SK-N-SH (cell line): Measurements from ENCODE around the gene AFF3. TPM values are rescaled to one million over a fixed set of nuclear protein-coding genes. Genes with fewer than 3 reads are reported as not detected.

Experiments used
- CTCF ChIA-PET: fragments of 300-600, 350-600 bp; formaldehyde crosslinking; extraction: SDS; loops from one replicate; lab custom pipeline; 2021; lab: Yijun Ruan, JAX
- POLR2A ChIA-PET: fragments of 350-600 bp; sonication (Branson Sonifier 250); formaldehyde crosslinking; extraction: SDS; loops from one replicate; lab custom pipeline; 2020; ENCODE audit warnings: antibody characterized with exemption, inconsistent platforms; lab: Yijun Ruan, JAX
- DNase-seq: peaks from one replicate; pipeline ENCODE4 v3.0.0; 2012
- H2AFZ ChIP-seq: fragments of 200-600 bp; sonication (generic); 2 replicates; pipeline ENCODE4 v1.8.1; 2016; ENCODE audit warnings: antibody characterized with exemption, mild to moderate bottlenecking, low read depth
- H3F3A ChIP-seq: fragments of 200-600 bp; sonication (generic); replicated peaks from 2 replicates; pipeline ENCODE3; 2016; ENCODE audit warnings: antibody characterized with exemption, mild to moderate bottlenecking; ENCODE audit not compliant: insufficient read depth
- H3K27ac ChIP-seq, 2 experiments: fragments of 200-500 bp in 1 of 2; fragments of 200-600 bp in 1 of 2; sonication (Bioruptor generic) in 1 of 2; sonication (generic), shearing (Covaris generic) in 1 of 2; 2 replicates each; pipeline versions ENCODE4 v1.5.1 to v1.6.1; 2014 to 2016; ENCODE audit warnings: low read depth in 2 of 2, inconsistent platforms in 1 of 2, low read length in 1 of 2, mild to moderate bottlenecking in 1 of 2, mixed read lengths in 1 of 2
- H3K27me3 ChIP-seq: fragments of 200-600 bp; sonication (generic), shearing (Covaris generic); 2 replicates; pipeline ENCODE4 v1.6.1; 2016; ENCODE audit warnings: mixed run types; ENCODE audit not compliant: insufficient read depth
- H3K36me3 ChIP-seq, 2 experiments: fragments of 200-500 bp in 1 of 2; fragments of 200-600 bp in 1 of 2; sonication (Bioruptor generic) in 1 of 2; sonication (generic) in 1 of 2; replicated peaks in 1 of 2; 2 replicates each; pipeline versions ENCODE3 to v1.5.1; 2014 to 2016; ENCODE audit warnings: low read length in 1 of 2, mild to moderate bottlenecking in 1 of 2; ENCODE audit not compliant: insufficient read depth in 2 of 2, control insufficient read depth in 1 of 2
- H3K4me1 ChIP-seq, 2 experiments: fragments of 200-500 bp in 1 of 2; fragments of 200-600 bp in 1 of 2; sonication (Bioruptor generic) in 1 of 2; sonication (generic), shearing (Covaris generic) in 1 of 2; 2 replicates each; pipeline versions ENCODE4 v1.5.1 to v1.6.1; 2014 to 2016; ENCODE audit warnings: low read depth in 1 of 2, low read length in 1 of 2, mixed run types in 1 of 2; ENCODE audit not compliant: insufficient read depth in 2 of 2, control insufficient read depth in 1 of 2
- H3K4me2 ChIP-seq: fragments of 200-600 bp; sonication (generic), shearing (Covaris generic); 2 replicates; pipeline ENCODE4 v1.6.1; 2017; ENCODE audit warnings: mixed run types
- H3K4me3 ChIP-seq, 2 experiments: fragments of 200-500 bp in 1 of 2; fragments of 200-600 bp in 1 of 2; sonication (Bioruptor generic) in 1 of 2; sonication (generic), shearing (Covaris generic) in 1 of 2; 2 replicates each; pipeline versions ENCODE4 v1.5.1 to v1.8.1; 2014 to 2016; ENCODE audit warnings: low read depth in 2 of 2, inconsistent platforms in 1 of 2, low read length in 1 of 2, mild to moderate bottlenecking in 1 of 2, mixed read lengths in 1 of 2, moderate library complexity in 1 of 2
- H3K79me2 ChIP-seq: fragments of 200-600 bp; sonication (generic); 2 replicates; pipeline ENCODE4 v1.8.1; 2017; ENCODE audit warnings: mild to moderate bottlenecking; ENCODE audit not compliant: insufficient read depth
- H3K9ac ChIP-seq: fragments of 200-600 bp; sonication (generic); 2 replicates; pipeline ENCODE4 v1.6.1; 2017; ENCODE audit warnings: mixed run types
- H3K9me2 ChIP-seq: fragments of 200-600 bp; sonication (generic); 2 replicates; pipeline ENCODE4 v1.6.1; 2017; ENCODE audit warnings: mixed run types
- H3K9me3 ChIP-seq: fragments of 200-600 bp; sonication (generic); 2 replicates; pipeline ENCODE4 v1.6.1; 2017; ENCODE audit warnings: mixed run types, mild to moderate bottlenecking, moderate library complexity
- H4K20me1 ChIP-seq: fragments of 200-600 bp; sonication (generic); 2 replicates; pipeline ENCODE4 v1.6.1; 2017; ENCODE audit warnings: mild to moderate bottlenecking, mixed run types; ENCODE audit not compliant: insufficient read depth
- CHD2 ChIP-seq: fragments of 150-350 bp; IDR thresholded peaks from 2 replicates; pipeline ENCODE4 v1.6.1; 2018; ENCODE audit warnings: low read length; ENCODE audit not compliant: partially characterized antibody
- EP300 ChIP-seq, 2 experiments: IDR thresholded peaks; 2 replicates each; pipeline versions ENCODE4 v1.4.0 to v1.6.1; 2012; ENCODE audit warnings: borderline replicate concordance in 1 of 2, low read depth in 1 of 2, low read length in 1 of 2
- EZH2phosphoT487 ChIP-seq: fragments of 200-600 bp; sonication (generic); IDR thresholded peaks from 2 replicates; pipeline ENCODE4 v1.6.1; 2017; ENCODE audit warnings: low read depth, mixed run types, mild to moderate bottlenecking, antibody characterized with exemption, moderate library complexity, borderline replicate concordance
- FOSL2 ChIP-seq: IDR thresholded peaks from 2 replicates; pipeline ENCODE4 v1.4.0; 2012; ENCODE audit warnings: low read depth, mild to moderate bottlenecking, moderate library complexity, borderline replicate concordance
- FOXJ3 ChIP-seq: sonication (generic); formaldehyde crosslinking; IDR thresholded peaks from 2 replicates; pipeline ENCODE4 v1.5.1; 2020; ENCODE audit warnings: mild to moderate bottlenecking, missing genetic modification reagents
- GABPA ChIP-seq: IDR thresholded peaks from 2 replicates; pipeline ENCODE4 v1.4.0; 2012; ENCODE audit warnings: low read depth, mild to moderate bottlenecking
- JUND ChIP-seq: IDR thresholded peaks from 2 replicates; pipeline ENCODE4 v1.4.0; 2012
- MEF2A ChIP-seq: IDR thresholded peaks from 2 replicates; pipeline ENCODE4 v1.4.0; 2012; ENCODE audit warnings: low read depth, borderline replicate concordance
- MXI1 ChIP-seq: IDR thresholded peaks from 2 replicates; pipeline ENCODE4 v1.6.1; 2012; ENCODE audit warnings: mild to moderate bottlenecking, low read depth, low read length, improper control_type of control experiment
- NRF1 ChIP-seq: IDR thresholded peaks from 2 replicates; pipeline ENCODE4 v1.6.1; 2012; ENCODE audit warnings: low read depth, mild to moderate bottlenecking, low read length
- POLR2AphosphoS5 ChIP-seq: IDR thresholded peaks from 2 replicates; pipeline ENCODE4 v1.6.1; 2012; ENCODE audit warnings: low read depth, low read length
- RXRA ChIP-seq: IDR thresholded peaks from 2 replicates; pipeline ENCODE4 v1.4.0; 2012; ENCODE audit warnings: low read depth, mild to moderate bottlenecking, borderline replicate concordance
- SIN3A ChIP-seq: IDR thresholded peaks from 2 replicates; pipeline ENCODE4 v1.6.1; 2012; ENCODE audit warnings: low read depth, mild to moderate bottlenecking, low read length, moderate library complexity, borderline replicate concordance
- SMC3 ChIP-seq: IDR thresholded peaks from 2 replicates; pipeline ENCODE4 v1.6.1; 2012; ENCODE audit warnings: low read depth, low read length, improper control_type of control experiment
- TAF1 ChIP-seq: IDR thresholded peaks from 2 replicates; pipeline ENCODE4 v1.6.1; 2012; ENCODE audit warnings: low read depth, mild to moderate bottlenecking, low read length, moderate library complexity, borderline replicate concordance
- TCF12 ChIP-seq: IDR thresholded peaks from 2 replicates; pipeline ENCODE4 v1.4.0; 2012
- TEAD4 ChIP-seq: IDR thresholded peaks from 2 replicates; pipeline ENCODE4 v1.4.0; 2012; ENCODE audit warnings: mild to moderate bottlenecking, borderline replicate concordance; ENCODE audit not compliant: insufficient read depth
- WGBS: methylation state at CpG from one replicate; pipeline ENCODE4 v1.1.6; 2017; ENCODE audit warnings: low lambda C conversion rate; 5-methylcytosine and 5-hydroxymethylcytosine counted together
- polyA plus RNA-seq, 3 experiments: library from polyadenylated mRNA; depleted of rRNA; stranded (reverse); fragments of >200 nt; gene quantifications; 2 replicates each; pipeline ENCODE4 v1.2.3, GENCODE V29; 2012
- TF ChIP-seq, protein P1 (sequence below): fragments of 200-600 bp; sonication (generic); IDR thresholded peaks from 2 replicates; pipeline ENCODE4 v1.6.1; 2017; ENCODE audit warnings: antibody characterized with exemption, mild to moderate bottlenecking, moderate library complexity
- TF ChIP-seq, protein P2 (sequence below): fragments of 150-350 bp; IDR thresholded peaks from 2 replicates; pipeline ENCODE4 v1.6.1; 2017; ENCODE audit warnings: antibody characterized with exemption, low read length, low read depth, borderline replicate concordance
- TF ChIP-seq, protein P3 (sequence below): IDR thresholded peaks from 2 replicates; pipeline ENCODE4 v1.4.0; 2012; ENCODE audit warnings: low read depth, borderline replicate concordance

Gene AFF3
- polyA plus RNA-seq, 1 of the 3 experiments (the other 2 are of a cell fraction) = 0.36 TPM

DNA sequence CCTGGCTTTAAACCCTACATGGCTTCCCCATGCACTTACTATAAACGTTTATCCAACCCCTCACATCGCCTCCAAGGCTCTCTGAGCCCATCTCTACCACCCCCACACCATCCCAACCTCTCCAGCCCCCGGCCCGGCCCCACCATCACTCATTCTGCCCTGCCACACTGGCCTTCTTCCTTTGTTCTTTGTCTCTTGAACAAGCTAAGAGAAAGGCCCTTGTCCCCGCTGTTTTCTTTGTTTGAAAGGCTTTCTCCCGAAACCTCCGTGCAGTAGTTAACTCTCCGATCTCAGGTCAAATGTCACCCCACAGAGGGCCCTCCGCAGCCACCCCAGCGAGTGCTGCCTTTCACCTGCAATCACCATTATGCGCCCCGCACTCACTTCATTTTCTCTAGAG lies 100.4 kb downstream of the AFF3 start:
- CTCF ChIA-PET = interaction anchor here (0.8 kb wide), 1 partner anchor 9 kb away, joined by 3 read pairs; no protein-coding TSS in a partner anchor

DNA sequence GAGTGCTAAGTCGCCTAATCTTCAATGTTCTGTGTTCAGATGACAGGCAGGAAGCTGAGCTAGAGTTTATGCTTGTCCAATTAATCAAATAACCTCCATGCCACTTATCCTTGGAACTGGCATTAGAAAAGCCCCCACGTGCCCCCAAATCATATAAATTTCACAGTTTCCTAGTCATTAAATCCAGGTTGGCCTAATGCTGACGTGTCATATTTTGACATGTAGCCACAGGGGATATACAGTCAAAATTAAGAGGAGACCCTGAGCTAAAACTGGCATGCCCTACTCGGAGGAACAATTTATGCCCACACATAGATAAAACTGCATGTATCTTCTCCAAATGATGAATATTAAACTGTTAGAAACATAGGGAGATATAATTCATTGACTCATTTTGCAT lies 101.0 kb downstream of the AFF3 start:
- no peak for DNase-seq
- Histone ChIP-seq H2AFZ (no peak overlapping the region), H3K27me3 (no peaks in the 10 kb centered on the region), H4K20me1 (no peaks in the 10 kb centered on the region), H3K36me3 (no peaks in the 10 kb centered on the region), H3K79me2 (no peaks in the 10 kb centered on the region), H3K4me1 (no peaks in the 10 kb centered on the region; a peak in 1 of 4 replicates), H3K27ac (no peak overlapping the region), H3K4me2 (no peak overlapping the region), H3K9me3 (no peaks in the 10 kb centered on the region), H3K9ac (no peak overlapping the region), H3K9me2 (no peaks in the 10 kb centered on the region), H3K4me3 (no peak overlapping the region), H3F3A (no peaks in the 10 kb centered on the region)
- TF ChIP-seq, protein P1, sequence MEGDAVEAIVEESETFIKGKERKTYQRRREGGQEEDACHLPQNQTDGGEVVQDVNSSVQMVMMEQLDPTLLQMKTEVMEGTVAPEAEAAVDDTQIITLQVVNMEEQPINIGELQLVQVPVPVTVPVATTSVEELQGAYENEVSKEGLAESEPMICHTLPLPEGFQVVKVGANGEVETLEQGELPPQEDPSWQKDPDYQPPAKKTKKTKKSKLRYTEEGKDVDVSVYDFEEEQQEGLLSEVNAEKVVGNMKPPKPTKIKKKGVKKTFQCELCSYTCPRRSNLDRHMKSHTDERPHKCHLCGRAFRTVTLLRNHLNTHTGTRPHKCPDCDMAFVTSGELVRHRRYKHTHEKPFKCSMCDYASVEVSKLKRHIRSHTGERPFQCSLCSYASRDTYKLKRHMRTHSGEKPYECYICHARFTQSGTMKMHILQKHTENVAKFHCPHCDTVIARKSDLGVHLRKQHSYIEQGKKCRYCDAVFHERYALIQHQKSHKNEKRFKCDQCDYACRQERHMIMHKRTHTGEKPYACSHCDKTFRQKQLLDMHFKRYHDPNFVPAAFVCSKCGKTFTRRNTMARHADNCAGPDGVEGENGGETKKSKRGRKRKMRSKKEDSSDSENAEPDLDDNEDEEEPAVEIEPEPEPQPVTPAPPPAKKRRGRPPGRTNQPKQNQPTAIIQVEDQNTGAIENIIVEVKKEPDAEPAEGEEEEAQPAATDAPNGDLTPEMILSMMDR = no peak
- TF ChIP-seq CHD2 (no peak), MXI1 (no peak), RXRA (no peak)
- ChIA-PET POLR2A (no interaction called here), CTCF (interaction anchor here (0.8 kb wide), 1 partner anchor 8 kb away, joined by 3 read pairs; no protein-coding TSS in a partner anchor)
- 36% methylated on average over 4 of the region's 4 CpGs for WGBS

More for the DNA sequence above, 100.4 kb downstream of the AFF3 start:
- Histone ChIP-seq H3F3A (no peaks in the 10 kb centered on the region), H3K79me2 (no peaks in the 10 kb centered on the region), H3K27ac (no peak overlapping the region), H3K36me3 (no peaks in the 10 kb centered on the region), H3K9ac (no peak overlapping the region), H3K27me3 (no peaks in the 10 kb centered on the region), H3K4me2 (no peak overlapping the region), H4K20me1 (no peaks in the 10 kb centered on the region), H3K4me1 (no peaks in the 10 kb centered on the region; a peak in 1 of 4 replicates), H3K9me3 (no peaks in the 10 kb centered on the region), H2AFZ (no peak overlapping the region), H3K4me3 (no peak overlapping the region), H3K9me2 (no peaks in the 10 kb centered on the region)
- POLR2A ChIA-PET = no interaction called here
- 69% methylated on average over 11 of the region's 12 CpGs for WGBS
- DNase-seq = no peak
- no peak for TF ChIP-seq JUND
- no peak for TF ChIP-seq FOXJ3 (CRISPR knock-in tag)
- no peak for TF ChIP-seq TEAD4
- no peak for TF ChIP-seq POLR2AphosphoS5
- TF ChIP-seq SMC3 = no peak
- TF ChIP-seq FOSL2 = no peak
- TF ChIP-seq, protein P2, sequence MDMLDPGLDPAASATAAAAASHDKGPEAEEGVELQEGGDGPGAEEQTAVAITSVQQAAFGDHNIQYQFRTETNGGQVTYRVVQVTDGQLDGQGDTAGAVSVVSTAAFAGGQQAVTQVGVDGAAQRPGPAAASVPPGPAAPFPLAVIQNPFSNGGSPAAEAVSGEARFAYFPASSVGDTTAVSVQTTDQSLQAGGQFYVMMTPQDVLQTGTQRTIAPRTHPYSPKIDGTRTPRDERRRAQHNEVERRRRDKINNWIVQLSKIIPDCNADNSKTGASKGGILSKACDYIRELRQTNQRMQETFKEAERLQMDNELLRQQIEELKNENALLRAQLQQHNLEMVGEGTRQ = no peak
- TF ChIP-seq RXRA = no peak
- TF ChIP-seq MEF2A = no peak
- TF ChIP-seq EZH2phosphoT487 = no peak
- TF ChIP-seq TCF12 = no peak
- TF ChIP-seq EP300 (IDR thresholded peaks at IDR 0.05; ENCODE audit: borderline replicate concordance in 1 of 2, low read depth in 1 of 2, low read length in 1 of 2) = no peak
- no peak for TF ChIP-seq NRF1
- no peak for TF ChIP-seq MXI1
- TF ChIP-seq TAF1 = no peak
- no peak for TF ChIP-seq GABPA
- TF ChIP-seq, protein P3, sequence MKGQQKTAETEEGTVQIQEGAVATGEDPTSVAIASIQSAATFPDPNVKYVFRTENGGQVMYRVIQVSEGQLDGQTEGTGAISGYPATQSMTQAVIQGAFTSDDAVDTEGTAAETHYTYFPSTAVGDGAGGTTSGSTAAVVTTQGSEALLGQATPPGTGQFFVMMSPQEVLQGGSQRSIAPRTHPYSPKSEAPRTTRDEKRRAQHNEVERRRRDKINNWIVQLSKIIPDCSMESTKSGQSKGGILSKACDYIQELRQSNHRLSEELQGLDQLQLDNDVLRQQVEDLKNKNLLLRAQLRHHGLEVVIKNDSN = no peak
- no peak for TF ChIP-seq SIN3A
